Right cardiac atrium (tissue), 5 donors: ENCODE results near the gene FALEC. TPM values are rescaled to one million over a fixed set of nuclear protein-coding genes. Genes with fewer than 3 reads are reported as not detected.
A peak's percentile ranks its signal among the peaks of the same experiment; 100 is the strongest.
"Not testable (repeated sequence)": the region's sequence is repeated elsewhere in the genome, so short reads cannot be mapped to it uniquely, and the experiment has no call there.

Experiments used
- ATAC-seq, 2 donors: fragments of 200-7000 bp; cut with Tn5 transposase; one replicate each; pipeline versions ENCODE4 v1.8.0 to v1.9.1; 2020; ENCODE audit warnings: moderate library complexity in 2 of 2, mild to moderate bottlenecking in 1 of 2
- DNase-seq, 3 donors: peaks; one replicate each; pipeline ENCODE4 v3.0.0-alpha.2; 2020
- H3K27ac ChIP-seq: one replicate; pipeline ENCODE4 v1.5.1; 2013; ENCODE audit warnings: mild to moderate bottlenecking, low read length, control low read depth, moderate library complexity
- H3K27me3 ChIP-seq: one replicate; pipeline ENCODE4 v1.6.1; 2013; ENCODE audit not compliant: control insufficient read depth, insufficient read depth
- H3K4me1 ChIP-seq: one replicate; pipeline ENCODE4 v1.6.1; 2013; ENCODE audit warnings: low read length; ENCODE audit not compliant: control insufficient read depth, insufficient read depth
- H3K4me3 ChIP-seq: one replicate; pipeline ENCODE4 v1.5.1; 2013; ENCODE audit warnings: low read length, control low read depth
- H3K9me3 ChIP-seq: one replicate; pipeline ENCODE4 v1.6.1; 2013; ENCODE audit warnings: low read length; ENCODE audit not compliant: control insufficient read depth
- WGBS: extraction: QIAGEN DNeasy Blood & Tissue Kit; methylation state at CpG from one replicate; pipeline ENCODE4 v1.1.7; 2013; 5-methylcytosine and 5-hydroxymethylcytosine counted together
- intact Hi-C, 4 donors: fragments of 100-400 bp; cut with DNase I; formaldehyde crosslinking; loops; one replicate each; pipeline versions ENCODE4 v1.11.0 to v1.14.0; 2022 to 2023
- polyA plus RNA-seq: library from polyadenylated mRNA; stranded (reverse); fragments of 200-250 nt; gene quantifications from one replicate; pipeline ENCODE4 v1.2.3, GENCODE V29; 2013
- total RNA-seq, 4 donors: library from RNA; stranded (reverse); fragmentation: NEBNext Ultra II Directional; extraction: Animal tissue kit (Norgen Biotek cat#: 25700); gene quantifications; one replicate each; pipeline ENCODE4 v1.2.1, GENCODE V29; 2021
- donor health status: healthy with polysubstance abuse.
- donor health status: DM: no; HTN: yes; CAD: no.
- donor health status: DM: no; HTN: no; CAD: no.
- donor health status: DM: no; HTN: yes; CAD: no; lungs with severe emphysema.
- donor health status: DM: yes; HTN: yes; CAD: no.

FALEC gene
- total and polyA plus RNA-seq, 5 donors, result 0.60 to 0.70 TPM; not detected in 3

- WGBS, result 16% methylated on average over 17 of the region's 17 CpGs
- ATAC-seq, result peak; percentile 56 to 61
- H3K27ac ChIP-seq, result peak overlapping the region; percentile 97
- H3K27me3 ChIP-seq, result no peaks in the 10 kb centered on the region
- peak overlapping the region; percentile 54 for H3K4me3 ChIP-seq
- H3K9me3 ChIP-seq, result no peaks in the 10 kb centered on the region
- peaks cover 22% of the 10 kb centered on the region for H3K4me1 ChIP-seq
- intact Hi-C loops, result loop anchor here in 2 of 4 donors (2.0 to 10.0 kb wide), 2 partner anchors 60 to 64 kb away; partner anchors contain the start of gene ENSA (in 1 of the 2)
- peak; percentile 89 to 95 (median 95) for DNase-seq
Measured at GRCh38 chr1:150560576-150561253, 45.2 kb downstream of the FALEC start.

DNA sequence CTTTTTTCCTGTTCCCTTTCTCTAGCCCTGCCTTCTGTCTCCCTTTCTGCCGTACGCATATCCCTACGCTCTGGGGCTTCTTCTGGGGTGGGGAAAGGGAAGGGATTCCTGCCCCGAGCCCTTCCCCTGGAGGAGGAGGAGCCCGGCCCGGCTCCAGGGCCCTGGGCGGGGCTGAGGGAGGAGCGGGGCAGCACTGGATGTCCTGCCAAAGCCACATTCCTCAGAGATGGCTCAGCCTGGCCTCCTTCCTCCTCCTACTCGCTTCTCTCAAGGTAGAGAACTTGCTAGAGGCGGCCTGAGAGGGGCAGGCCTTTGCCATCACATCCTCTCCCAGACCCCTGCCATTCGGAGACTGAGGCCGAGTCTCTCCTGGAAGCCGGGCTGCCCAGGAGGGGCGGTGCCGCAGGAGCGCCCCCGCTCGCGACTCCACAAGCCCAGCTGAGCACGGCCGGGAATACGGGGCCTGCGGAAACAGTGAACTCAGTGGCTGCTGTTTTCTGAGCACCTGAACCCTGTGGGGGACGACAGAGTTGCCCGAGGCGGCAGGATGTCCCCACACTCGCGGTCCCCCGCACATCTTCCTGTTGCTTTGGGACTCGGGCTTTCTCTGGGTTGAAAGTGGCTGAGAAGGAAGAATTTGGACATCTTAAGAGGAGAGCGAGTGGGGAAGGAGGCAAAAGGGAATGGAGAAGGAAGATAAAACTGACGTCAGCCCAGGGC lies 45.9 kb downstream of the FALEC start:
- Histone ChIP-seq H3K27me3 (no peaks in the 10 kb centered on the region), H3K27ac (peak overlapping the region; percentile 97), H3K4me3 (peak overlapping the region; percentile 54), H3K9me3 (no peaks in the 10 kb centered on the region), H3K4me1 (peaks cover 22% of the 10 kb centered on the region)
- peak; percentile 95 to 97 (median 97) for DNase-seq
- intact Hi-C loops, result loop anchor here in 2 of 4 donors (2.0 to 10.0 kb wide), 2 partner anchors 59 to 63 kb away; partner anchors contain the start of gene ENSA (in 1 of the 2)
- under 1% methylated on average over 32 of the region's 32 CpGs for WGBS
- peak; percentile 88 to 91 for ATAC-seq

- H3K27me3 ChIP-seq, result no peaks in the 10 kb centered on the region
- under 1% methylated on average over 18 of the region's 18 CpGs for WGBS
- DNase-seq (peak; percentile 96 to 98 (median 97)), ATAC-seq (peak; percentile 88 to 89)
- H3K27ac ChIP-seq, result peak overlapping the region; percentile 97
- peaks cover 22% of the 10 kb centered on the region for H3K4me1 ChIP-seq
- no peaks in the 10 kb centered on the region for H3K9me3 ChIP-seq
- H3K4me3 ChIP-seq, result peak overlapping the region; percentile 54
- intact Hi-C loops, result loop anchor here in 2 of 4 donors (2.0 to 10.0 kb wide), 2 partner anchors 59 to 63 kb away; partner anchors contain the start of gene ENSA (in 1 of the 2)
Measured at GRCh38 chr1:150561974-150562445, 46.5 kb downstream of the FALEC start.

DNA sequence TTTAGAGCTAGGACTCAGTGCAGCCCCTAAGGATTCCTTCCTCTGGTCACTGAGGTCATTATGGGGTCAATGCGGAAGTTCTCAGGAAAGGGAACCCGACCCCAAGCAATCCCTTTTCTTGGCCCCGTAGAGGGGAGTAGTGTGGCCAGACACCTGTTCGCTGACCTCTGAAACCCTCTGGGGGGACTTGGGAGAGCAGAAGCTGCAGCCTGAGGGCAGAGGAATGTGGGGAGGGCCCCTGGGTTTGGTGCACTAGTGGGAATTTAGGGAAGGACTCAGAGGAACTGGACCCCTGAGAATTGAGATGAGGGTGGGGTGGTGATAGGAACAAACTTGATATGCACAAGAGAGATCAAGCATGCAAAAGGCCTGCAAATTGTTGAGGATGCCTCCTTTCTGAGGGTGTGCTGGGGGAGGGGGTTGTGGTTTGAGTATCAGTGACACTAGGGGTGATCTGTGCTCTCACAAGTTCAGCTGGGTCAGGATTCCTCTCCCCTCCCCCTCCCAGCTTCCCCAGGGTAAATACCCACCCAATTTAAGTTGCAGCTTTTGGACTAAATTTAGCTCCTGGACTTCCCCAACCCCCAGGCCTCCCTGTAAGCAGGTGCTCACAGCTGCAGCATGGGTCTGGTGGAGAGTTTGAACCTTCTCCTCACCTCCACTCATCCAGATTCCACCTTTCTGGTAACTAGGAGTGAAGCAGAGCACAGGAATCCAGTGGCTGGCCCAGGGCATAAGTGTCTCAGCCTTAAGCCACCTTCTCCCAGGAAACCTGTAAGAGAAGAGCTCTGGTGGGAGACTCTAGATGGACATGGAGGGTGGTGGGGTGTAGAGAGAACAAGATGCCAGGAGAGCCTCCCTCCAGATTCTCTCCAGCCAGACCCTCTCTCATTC lies 47.1 kb downstream of the FALEC start:
- Histone ChIP-seq H3K27ac (peak overlapping the region; percentile 97), H3K27me3 (no peaks in the 10 kb centered on the region), H3K9me3 (no peaks in the 10 kb centered on the region), H3K4me1 (peaks cover 25% of the 10 kb centered on the region), H3K4me3 (no peak overlapping the region)
- intact Hi-C loops, result loop anchor here in 1 of 4 donors (10.0 kb wide), 1 partner anchor 62 kb away; the partner anchor contains the start of gene ENSA
- ATAC-seq (no peak), DNase-seq (peak; percentile 36 to 67 (median 65))
- WGBS, result 14% methylated on average over 4 of the region's 4 CpGs

GRCh38 chr1:150563340-150564038 lies 47.9 kb downstream of the FALEC start:
- intact Hi-C loops, result loop anchor here in 2 of 4 donors (2.0 to 10.0 kb wide), 2 partner anchors 49 to 61 kb away; partner anchors contain the start of gene ENSA (in 1 of the 2)
- ATAC-seq (no peak), DNase-seq (peak; percentile 67 to 83 (median 77))
- 39% methylated on average over 4 of the region's 4 CpGs for WGBS
- no peak overlapping the region for H3K4me3 ChIP-seq
- no peaks in the 10 kb centered on the region for H3K9me3 ChIP-seq
- no peaks in the 10 kb centered on the region for H3K27me3 ChIP-seq
- peak overlapping the region; percentile 97 for H3K27ac ChIP-seq
- peaks cover 29% of the 10 kb centered on the region for H3K4me1 ChIP-seq

- intact Hi-C loops, result loop anchor here in 2 of 4 donors (2.0 to 10.0 kb wide), 2 partner anchors 48 to 60 kb away; partner anchors contain the start of gene ENSA (in 1 of the 2)
- DNase-seq (peak in 2 of 3 donors; percentile 25 to 70), ATAC-seq (no peak)
- Histone ChIP-seq H3K4me3 (no peak overlapping the region), H3K9me3 (no peaks in the 10 kb centered on the region), H3K27me3 (no peaks in the 10 kb centered on the region), H3K27ac (peak overlapping the region; percentile 97), H3K4me1 (peaks cover 36% of the 10 kb centered on the region)
- WGBS, result 77% methylated on average over 5 of the region's 5 CpGs
Measured at GRCh38 chr1:150564051-150564991, 48.8 kb downstream of the FALEC start.

GRCh38 chr1:150565240-150565991 lies 49.9 kb downstream of the FALEC start:
- ATAC-seq, H3K27me3 ChIP-seq, H3K4me3 ChIP-seq, DNase-seq, H3K9me3 ChIP-seq: not testable (repeated sequence)
- peaks cover 36% of the 10 kb centered on the region for H3K4me1 ChIP-seq
- intact Hi-C loops, result loop anchor here in 2 of 4 donors (2.0 to 10.0 kb wide), 2 partner anchors 47 to 59 kb away; partner anchors contain the start of gene ENSA (in 1 of the 2)
- H3K27ac ChIP-seq, result peak overlapping the region; percentile 49
- 75% methylated on average over 14 of the region's 14 CpGs for WGBS

DNA sequence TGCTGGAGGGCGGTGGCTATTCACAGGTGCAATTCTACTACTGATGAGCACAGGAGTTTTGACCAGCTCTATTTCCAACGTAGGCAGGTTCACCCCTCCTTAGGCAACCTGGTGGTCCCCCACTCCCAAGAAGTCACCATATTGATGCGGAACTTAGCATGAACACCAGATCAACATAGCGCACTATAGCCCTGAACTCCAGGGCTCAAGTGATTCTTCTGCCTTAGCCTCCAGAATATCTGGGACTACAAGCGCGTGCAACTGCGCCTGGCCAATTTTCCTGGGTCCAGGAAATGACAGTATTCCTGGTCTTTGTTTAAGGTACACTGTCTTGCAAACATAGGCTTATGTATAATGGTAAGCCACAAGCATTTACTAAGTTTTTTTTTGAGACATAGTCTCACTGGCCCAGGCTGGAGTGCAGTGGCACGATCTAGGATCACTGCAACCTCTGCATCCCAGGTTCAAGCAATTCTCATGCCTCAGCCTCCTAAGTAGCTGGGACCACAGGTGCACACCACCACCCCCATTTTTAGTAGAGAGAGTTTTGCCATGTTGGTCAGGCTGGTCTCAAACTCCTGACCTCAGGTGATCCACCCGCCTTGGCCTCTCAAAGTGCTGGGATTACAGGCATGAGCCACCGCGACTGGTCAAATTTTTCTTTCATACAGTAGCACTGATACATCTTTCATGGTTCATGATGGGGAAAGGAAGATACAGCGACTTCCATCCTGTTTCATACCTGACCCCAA lies 51.2 kb downstream of the FALEC start:
- H3K9me3 ChIP-seq, result no peaks in the 10 kb centered on the region
- H3K27me3 ChIP-seq, result no peaks in the 10 kb centered on the region
- H3K27ac ChIP-seq, result peak overlapping the region; percentile 93
- WGBS, result 78% methylated on average over 12 of the region's 12 CpGs
- no peak for ATAC-seq
- no peak overlapping the region for H3K4me3 ChIP-seq
- no peak for DNase-seq
- intact Hi-C loops, result loop anchor here in 1 of 4 donors (10.0 kb wide), 1 partner anchor 58 kb away; the partner anchor contains the start of gene ENSA
- H3K4me1 ChIP-seq, result peaks cover 39% of the 10 kb centered on the region
